ENCODE results near the gene TNFSF10. TPM values are rescaled to one million over a fixed set of nuclear protein-coding genes. Genes with fewer than 3 reads are reported as not detected.
A peak's percentile ranks its signal among the peaks of the same experiment; 100 is the strongest.

TNFSF10 gene
- total and polyA plus RNA-seq, 2 of the 4 experiments (the other 2 are of a cell fraction): 0.63 to 1.3 TPM

- no TSS peak for BruUV-seq (replicated peaks)
- POLR2A ChIA-PET (ENCODE audit: unreplicated experiment): no interaction called here
- H4K5ac ChIP-seq (ENCODE audit: low read depth, low read length): no peak overlapping the region
Observed at GRCh38 chr3:172537507-172538158, 14.4 kb upstream of the TNFSF10 start.

More at GRCh38 chr3:172537507-172538158, 14.4 kb upstream of the TNFSF10 start:
- intact Hi-C loops (cut with micrococcal nuclease): no loop called here
- Histone ChIP-seq H3K4ac (ENCODE audit: low read depth, low read length) (no peak overlapping the region), H3K23ac (ENCODE audit: low read depth, low read length) (no peak overlapping the region), H2BK120ac (ENCODE audit: low read depth, low read length) (no peak overlapping the region), H3K9me3 (ENCODE audit: control insufficient read depth, insufficient read depth, low read length) (no peaks in the 10 kb centered on the region), H3K9ac (ENCODE audit: low read depth, low read length) (no peak overlapping the region), H3K4me2 (ENCODE audit: low read depth, low read length) (no peak overlapping the region), H2BK20ac (ENCODE audit: low read depth, low read length) (no peak overlapping the region), H3K4me3 (ENCODE audit: insufficient read depth, low read depth, low read length) (no peak overlapping the region), H4K20me1 (ENCODE audit: insufficient read depth, low read length) (no peaks in the 10 kb centered on the region), H3K36me3 (ENCODE audit: control insufficient read depth, insufficient read depth, low read length) (no peaks in the 10 kb centered on the region), H3K79me1 (ENCODE audit: low read depth in 1 of 2, low read length in 2 of 2) (no peaks in the 10 kb centered on the region), H3K9me1 (ENCODE audit: insufficient read depth, low read length) (no peaks in the 10 kb centered on the region), H2AFZ (replicated peaks; ENCODE audit: low read length, poor library complexity) (no peak overlapping the region), H3K14ac (replicated peaks; ENCODE audit: low read depth, low read length) (no peak overlapping the region), H3K4me1 (ENCODE audit: control insufficient read depth, insufficient read depth, low read length) (peaks cover 5% of the 10 kb centered on the region), H2BK5ac (ENCODE audit: low read depth, low read length, poor library complexity, severe bottlenecking) (no peak overlapping the region), H2AK5ac (ENCODE audit: low read depth, low read length) (no peak overlapping the region), H3K56ac (ENCODE audit: extremely low read depth, insufficient read depth, low read length) (no peak overlapping the region), H3K27me3 (ENCODE audit: control insufficient read depth, insufficient read depth, low read length) (no peaks in the 10 kb centered on the region), H2AK9ac (replicated peaks; ENCODE audit: low read depth, low read length, poor library complexity) (no peak overlapping the region), H4K8ac (ENCODE audit: low read depth in 2 of 2, low read length in 2 of 2) (no peak overlapping the region), H3K27ac (ENCODE audit: insufficient read depth, low read length) (no peak overlapping the region), H2BK15ac (ENCODE audit: low read depth, low read length) (no peak overlapping the region), H3K18ac (ENCODE audit: low read depth, low read length) (peak overlapping the region; percentile 29; the same call in 1 of the 2 replicates), H4K91ac (ENCODE audit: insufficient read depth, low read depth, low read length) (no peak overlapping the region)
- in situ Hi-C loops (cut with MboI; ENCODE audit: low sequenced_read_pairs): no loop called here
- CTCF ChIA-PET: no interaction called here
- DNase-seq (no peak), ATAC-seq (ENCODE audit: low read depth) (no peak)
- no CpG with 5 or more reads among the region's 3 CpGs for WGBS, 2 experiments (ENCODE audit: extremely low coverage in 2 of 2, insufficient read length in 1 of 2)
- dilution Hi-C loops (cut with HindIII; ENCODE audit: low sequenced_read_pairs, unreplicated experiment): no loop called here
- no peak for TF ChIP-seq BHLHE40 (IDR thresholded peaks at IDR 0.05; ENCODE audit: low read depth, low read length)
- no peak for TF ChIP-seq CEBPB (IDR thresholded peaks at IDR 0.05; ENCODE audit: low read depth, low read length)
- TF ChIP-seq RCOR1 (IDR thresholded peaks at IDR 0.05; ENCODE audit: insufficient replicate concordance, low read length): no peak
- TF ChIP-seq FOS (IDR thresholded peaks at IDR 0.05; ENCODE audit: low read depth, low read length): no peak
- no peak for TF ChIP-seq ELK1 (IDR thresholded peaks at IDR 0.05; ENCODE audit: borderline replicate concordance, low read depth, low read length)
- no peak for TF ChIP-seq RFX5 (IDR thresholded peaks at IDR 0.05; ENCODE audit: low read depth, low read length)
- no peak for TF ChIP-seq MAFK (IDR thresholded peaks at IDR 0.05; ENCODE audit: low read depth, low read length)
- no peak for TF ChIP-seq CHD1 (IDR thresholded peaks at IDR 0.05; ENCODE audit: low read depth, low read length)
- TF ChIP-seq RAD21 (IDR thresholded peaks at IDR 0.05; ENCODE audit: low read length): no peak
- TF ChIP-seq, protein P1, sequence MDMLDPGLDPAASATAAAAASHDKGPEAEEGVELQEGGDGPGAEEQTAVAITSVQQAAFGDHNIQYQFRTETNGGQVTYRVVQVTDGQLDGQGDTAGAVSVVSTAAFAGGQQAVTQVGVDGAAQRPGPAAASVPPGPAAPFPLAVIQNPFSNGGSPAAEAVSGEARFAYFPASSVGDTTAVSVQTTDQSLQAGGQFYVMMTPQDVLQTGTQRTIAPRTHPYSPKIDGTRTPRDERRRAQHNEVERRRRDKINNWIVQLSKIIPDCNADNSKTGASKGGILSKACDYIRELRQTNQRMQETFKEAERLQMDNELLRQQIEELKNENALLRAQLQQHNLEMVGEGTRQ (IDR thresholded peaks at IDR 0.05; ENCODE audit: low read depth, low read length): no peak
- no peak for TF ChIP-seq MAZ (IDR thresholded peaks at IDR 0.05; ENCODE audit: borderline replicate concordance, low read depth, low read length)
- no peak for TF ChIP-seq NFE2L2 (IDR thresholded peaks at IDR 0.05; ENCODE audit: low read depth, low read length)
- no peak for TF ChIP-seq SMC3 (IDR thresholded peaks at IDR 0.05; ENCODE audit: low read depth, low read length)
- TF ChIP-seq POLR2A (IDR thresholded peaks at IDR 0.05; ENCODE audit: low read depth, low read length): no peak
- no peak for TF ChIP-seq MXI1 (IDR thresholded peaks at IDR 0.05; ENCODE audit: borderline replicate concordance, low read depth, low read length)
- TF ChIP-seq, protein P2, sequence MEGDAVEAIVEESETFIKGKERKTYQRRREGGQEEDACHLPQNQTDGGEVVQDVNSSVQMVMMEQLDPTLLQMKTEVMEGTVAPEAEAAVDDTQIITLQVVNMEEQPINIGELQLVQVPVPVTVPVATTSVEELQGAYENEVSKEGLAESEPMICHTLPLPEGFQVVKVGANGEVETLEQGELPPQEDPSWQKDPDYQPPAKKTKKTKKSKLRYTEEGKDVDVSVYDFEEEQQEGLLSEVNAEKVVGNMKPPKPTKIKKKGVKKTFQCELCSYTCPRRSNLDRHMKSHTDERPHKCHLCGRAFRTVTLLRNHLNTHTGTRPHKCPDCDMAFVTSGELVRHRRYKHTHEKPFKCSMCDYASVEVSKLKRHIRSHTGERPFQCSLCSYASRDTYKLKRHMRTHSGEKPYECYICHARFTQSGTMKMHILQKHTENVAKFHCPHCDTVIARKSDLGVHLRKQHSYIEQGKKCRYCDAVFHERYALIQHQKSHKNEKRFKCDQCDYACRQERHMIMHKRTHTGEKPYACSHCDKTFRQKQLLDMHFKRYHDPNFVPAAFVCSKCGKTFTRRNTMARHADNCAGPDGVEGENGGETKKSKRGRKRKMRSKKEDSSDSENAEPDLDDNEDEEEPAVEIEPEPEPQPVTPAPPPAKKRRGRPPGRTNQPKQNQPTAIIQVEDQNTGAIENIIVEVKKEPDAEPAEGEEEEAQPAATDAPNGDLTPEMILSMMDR (conservative IDR thresholded peaks at IDR 0.05; ENCODE audit: low read depth, low read length): no peak
